ENCODE data around the gene RDH13.

DNA sequence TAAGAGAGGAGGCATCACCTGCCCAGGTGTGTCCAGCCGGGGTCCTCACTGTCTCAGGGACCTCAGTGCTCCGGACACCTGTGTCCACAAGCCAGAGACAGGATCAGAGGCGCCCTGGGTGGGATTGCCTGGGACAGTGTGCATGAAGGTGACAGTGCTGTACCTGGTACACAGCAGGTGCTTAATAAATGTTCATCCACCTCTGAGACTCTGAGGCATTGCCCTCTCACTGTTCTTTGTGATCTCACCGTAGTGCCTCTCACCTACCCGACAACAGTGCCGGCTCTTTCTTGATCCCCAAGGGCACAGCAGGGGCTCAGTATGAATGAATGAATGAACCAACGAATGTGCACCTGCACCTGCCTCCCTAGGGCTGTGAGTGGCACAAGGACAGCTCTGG is 9.2 kb downstream of the RDH13 start:
- TF ChIP-seq EGR1 (IDR thresholded peaks at IDR 0.05; ENCODE audit: low read depth) (no peak), POLR2A (IDR thresholded peaks at IDR 0.05; ENCODE audit: borderline replicate concordance, extremely low read depth, insufficient read depth, insufficient read length) (no peak), FOSL1 (IDR thresholded peaks at IDR 0.05; ENCODE audit: low read depth) (no peak)

Measured in HCT116 (cell line).